GM23338 (cell line): ENCODE measurements around the gene SYT17. TPM values are rescaled to one million over a fixed set of nuclear protein-coding genes. Genes with fewer than 3 reads are reported as not detected.

ENCODE experiments used
- ATAC-seq: fragments of 200-7000 bp; cut with Tn5 transposase; 3 replicates; pipeline ENCODE4 v1.9.1; 2020
- DNase-seq: peaks from one replicate; pipeline ENCODE4 v3.0.0-alpha.2; 2015; ENCODE audit warnings: low spot score
- H2AFZ ChIP-seq: fragments of 200-600 bp; sonication (generic); 2 replicates; pipeline ENCODE4 v1.8.0; 2016; ENCODE audit warnings: antibody characterized with exemption, mild to moderate bottlenecking, moderate library complexity
- H3F3A ChIP-seq: fragments of 200-600 bp; sonication (generic); replicated peaks from 2 replicates; pipeline ENCODE4 v1.8.0; 2017; ENCODE audit warnings: antibody characterized with exemption, mixed run types, low read depth
- H3K27ac ChIP-seq: fragments of 200-600 bp; sonication (generic); 2 replicates; pipeline ENCODE4 v1.6.1; 2016; ENCODE audit warnings: low read depth
- H3K27me3 ChIP-seq: fragments of 200-600 bp; sonication (generic); 2 replicates; pipeline ENCODE4 v1.8.0; 2016; ENCODE audit warnings: mild to moderate bottlenecking, mixed run types, moderate library complexity; ENCODE audit not compliant: insufficient read depth
- H3K36me3 ChIP-seq: fragments of 200-600 bp; sonication (generic); 2 replicates; pipeline ENCODE4 v1.8.0; 2016; ENCODE audit warnings: mild to moderate bottlenecking; ENCODE audit not compliant: insufficient read depth
- H3K4me1 ChIP-seq: fragments of 200-600 bp; sonication (generic); 2 replicates; pipeline ENCODE4 v1.8.0; 2016; ENCODE audit warnings: mild to moderate bottlenecking, moderate library complexity; ENCODE audit not compliant: insufficient read depth
- H3K4me2 ChIP-seq: fragments of 200-600 bp; sonication (generic); 2 replicates; pipeline ENCODE4 v1.7.1; 2017; ENCODE audit warnings: mixed run types
- H3K4me3 ChIP-seq: fragments of 200-600 bp; sonication (generic); 2 replicates; pipeline ENCODE4 v1.6.1; 2016; ENCODE audit warnings: mixed run types
- H3K79me2 ChIP-seq: fragments of 200-600 bp; sonication (generic); replicated peaks from 2 replicates; pipeline ENCODE4 v1.8.0; 2017; ENCODE audit warnings: mild to moderate bottlenecking; ENCODE audit not compliant: insufficient read depth
- H3K9me2 ChIP-seq: fragments of 200-600 bp; sonication (generic); 2 replicates; pipeline ENCODE4 v1.8.0; 2017; ENCODE audit not compliant: insufficient read depth
- H4K20me1 ChIP-seq: fragments of 200-600 bp; sonication (generic); replicated peaks from 2 replicates; pipeline ENCODE4 v1.8.0; 2017; ENCODE audit warnings: mild to moderate bottlenecking; ENCODE audit not compliant: insufficient read depth
- H3K27ac Mint-ChIP-seq: 2 replicates; pipeline ENCODE4 v1.8.0; 2020; ENCODE audit warnings: inconsistent platforms, mild to moderate bottlenecking, moderate library complexity, mixed read lengths
- H3K27me3 Mint-ChIP-seq: 3 replicates; pipeline ENCODE4 v1.8.0; 2022; ENCODE audit warnings: low read depth, mild to moderate bottlenecking, moderate library complexity, mixed read lengths, inconsistent platforms; ENCODE audit not compliant: insufficient read depth, poor library complexity
- H3K36me3 Mint-ChIP-seq: 3 replicates; pipeline ENCODE4 v1.8.0; 2021; ENCODE audit warnings: low read depth, mild to moderate bottlenecking, inconsistent platforms, moderate library complexity, mixed read lengths
- H3K4me1 Mint-ChIP-seq: 3 replicates; pipeline ENCODE4 v1.8.0; 2020; ENCODE audit warnings: mild to moderate bottlenecking, inconsistent platforms, mixed read lengths
- H3K4me3 Mint-ChIP-seq: 3 replicates; pipeline ENCODE4 v1.8.0; 2021; ENCODE audit warnings: moderate library complexity, mild to moderate bottlenecking, inconsistent platforms, mixed read lengths
- H3K9me3 Mint-ChIP-seq: 3 replicates; pipeline ENCODE4 v1.8.0; 2020; ENCODE audit warnings: moderate library complexity, mild to moderate bottlenecking, inconsistent platforms, mixed read lengths
- CREB1 ChIP-seq: fragments of 250-450 bp; sonication (Bioruptor Pico); IDR thresholded peaks from 2 replicates; pipeline ENCODE4 v1.5.0; 2020; ENCODE audit warnings: low read depth, mild to moderate bottlenecking, moderate library complexity
- EZH2 ChIP-seq: fragments of 200-600 bp; sonication (generic); IDR thresholded peaks from one replicate; pipeline ENCODE4 v1.8.0; 2017; ENCODE audit warnings: antibody characterized with exemption, mild to moderate bottlenecking, low read depth; ENCODE audit not compliant: unreplicated experiment
- EZH2phosphoT487 ChIP-seq: fragments of 200-600 bp; sonication (generic); IDR thresholded peaks from one replicate; pipeline ENCODE4 v1.8.1; 2018; ENCODE audit warnings: antibody characterized with exemption; ENCODE audit not compliant: unreplicated experiment
- JUNB ChIP-seq: IDR thresholded peaks from one replicate; pipeline ENCODE4 v1.6.1; 2016; ENCODE audit warnings: antibody characterized with exemption; ENCODE audit not compliant: unreplicated experiment
- NANOG ChIP-seq: IDR thresholded peaks from 2 replicates; pipeline ENCODE4 v1.6.1; 2016; ENCODE audit warnings: antibody characterized with exemption, borderline replicate concordance
- POLR2AphosphoS5 ChIP-seq: IDR thresholded peaks from 2 replicates; pipeline ENCODE4 v1.6.1; 2016; ENCODE audit warnings: antibody characterized with exemption, low read depth
- STAT1 ChIP-seq: IDR thresholded peaks from one replicate; pipeline ENCODE4 v1.6.1; 2016; ENCODE audit warnings: antibody characterized with exemption; ENCODE audit not compliant: unreplicated experiment
- ZNF114 ChIP-seq: fragments of 250-450 bp; sonication (Bioruptor Pico); IDR thresholded peaks from 2 replicates; pipeline ENCODE4 v1.5.0; 2020; ENCODE audit warnings: mild to moderate bottlenecking, moderate library complexity
- ZNF331 ChIP-seq: fragments of 250-450 bp; sonication (Bioruptor Pico); IDR thresholded peaks from 2 replicates; pipeline ENCODE4 v1.5.0; 2020; ENCODE audit warnings: low read depth, mild to moderate bottlenecking, moderate library complexity
- polyA plus RNA-seq: library from polyadenylated mRNA; unstranded; fragments of >200 nt; fragmentation: Nextera tagmentation; extraction: Ambion mirVana; gene quantifications from 2 replicates; pipeline ENCODE4 v1.2.1, GENCODE V29; 2016
- total RNA-seq: library from RNA; depleted of rRNA; stranded (reverse); fragments of >200 nt; shearing (Covaris generic); gene quantifications from 2 replicates; pipeline ENCODE4 v1.2.3, GENCODE V29; 2014
- TF ChIP-seq, protein P1 (sequence below): IDR thresholded peaks from 2 replicates; pipeline ENCODE4 v1.6.1; 2016; ENCODE audit warnings: antibody characterized with exemption
- TF ChIP-seq, protein P2 (sequence below): IDR thresholded peaks from one replicate; pipeline ENCODE4 v1.6.1; 2018; ENCODE audit warnings: antibody characterized with exemption; ENCODE audit not compliant: unreplicated experiment
- TF ChIP-seq, protein P3 (sequence below): fragments of 250-450 bp; sonication (Bioruptor Pico); IDR thresholded peaks from 2 replicates; pipeline ENCODE4 v1.5.0; 2020; ENCODE audit warnings: mild to moderate bottlenecking, moderate library complexity
- TF ChIP-seq, protein P4 (sequence below), 2 experiments: fragments of 200-600 bp in 1 of 2; sonication (generic) in 1 of 2; conservative IDR thresholded peaks; 2 replicates each; pipeline versions ENCODE4 v1.5.1 to v1.6.1; 2016 to 2017; ENCODE audit warnings: antibody characterized with exemption in 2 of 2, low read depth in 2 of 2, mild to moderate bottlenecking in 2 of 2, moderate library complexity in 1 of 2

Gene SYT17
- total and polyA plus RNA-seq, 2 experiments from 2014 or later: 5.3 to 9.5 TPM

DNA sequence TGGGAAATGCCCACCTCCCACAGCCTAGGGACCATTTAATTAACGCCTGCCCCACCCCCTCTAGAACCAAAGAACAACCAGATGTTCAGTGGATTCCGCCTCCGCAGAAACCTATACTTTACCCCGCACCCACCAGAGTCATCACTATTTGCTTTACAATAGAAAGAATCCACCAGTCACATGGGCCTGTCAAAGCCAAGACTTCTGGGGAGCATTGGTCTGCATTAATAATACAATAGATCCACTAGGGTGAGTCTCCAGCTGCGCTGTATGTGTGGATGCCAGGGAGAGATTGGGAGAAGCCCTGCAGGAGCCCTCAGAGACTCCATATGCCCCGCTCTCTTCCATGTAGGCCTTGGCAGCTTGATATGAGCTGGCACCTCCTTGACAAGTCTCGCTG lies 148.8 kb downstream of the SYT17 start:
- Mint-ChIP-seq H3K36me3 (peaks cover 14% of the 10 kb centered on the region), H3K4me1 (peaks cover 22% of the 10 kb centered on the region)
- DNase-seq: peak; percentile 75

More for the DNA sequence above, 148.8 kb downstream of the SYT17 start:
- Mint-ChIP-seq H3K9me3 (peaks cover 15% of the 10 kb centered on the region), H3K27ac (peak overlapping the region; percentile 49), H3K27me3 (peaks cover 8% of the 10 kb centered on the region), H3K4me3 (peak overlapping the region; percentile 40; the same call in 2 of the 3 replicates)
- Histone ChIP-seq H3K9me2 (0 out of 2 replicates have a peak, but pooled peaks cover 1% of the 10 kb centered on the region), H3K79me2 (no peaks in the 10 kb centered on the region), H3K36me3 (no peaks in the 10 kb centered on the region), H3K4me1 (peaks cover 22% of the 10 kb centered on the region), H2AFZ (no peak overlapping the region), H3K27me3 (no peaks in the 10 kb centered on the region), H3F3A (no peaks in the 10 kb centered on the region), H3K27ac (no peak overlapping the region), H3K4me2 (peak overlapping the region; percentile 53), H4K20me1 (no peaks in the 10 kb centered on the region), H3K4me3 (no peak overlapping the region; the same call in 1 of the 2 replicates)
- no peak for TF ChIP-seq ZNF114 (CRISPR knock-in tag)
- no peak for TF ChIP-seq ZNF331 (CRISPR knock-in tag)
- TF ChIP-seq, protein P1, sequence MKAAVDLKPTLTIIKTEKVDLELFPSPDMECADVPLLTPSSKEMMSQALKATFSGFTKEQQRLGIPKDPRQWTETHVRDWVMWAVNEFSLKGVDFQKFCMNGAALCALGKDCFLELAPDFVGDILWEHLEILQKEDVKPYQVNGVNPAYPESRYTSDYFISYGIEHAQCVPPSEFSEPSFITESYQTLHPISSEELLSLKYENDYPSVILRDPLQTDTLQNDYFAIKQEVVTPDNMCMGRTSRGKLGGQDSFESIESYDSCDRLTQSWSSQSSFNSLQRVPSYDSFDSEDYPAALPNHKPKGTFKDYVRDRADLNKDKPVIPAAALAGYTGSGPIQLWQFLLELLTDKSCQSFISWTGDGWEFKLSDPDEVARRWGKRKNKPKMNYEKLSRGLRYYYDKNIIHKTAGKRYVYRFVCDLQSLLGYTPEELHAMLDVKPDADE: no peak
- TF ChIP-seq, protein P2, sequence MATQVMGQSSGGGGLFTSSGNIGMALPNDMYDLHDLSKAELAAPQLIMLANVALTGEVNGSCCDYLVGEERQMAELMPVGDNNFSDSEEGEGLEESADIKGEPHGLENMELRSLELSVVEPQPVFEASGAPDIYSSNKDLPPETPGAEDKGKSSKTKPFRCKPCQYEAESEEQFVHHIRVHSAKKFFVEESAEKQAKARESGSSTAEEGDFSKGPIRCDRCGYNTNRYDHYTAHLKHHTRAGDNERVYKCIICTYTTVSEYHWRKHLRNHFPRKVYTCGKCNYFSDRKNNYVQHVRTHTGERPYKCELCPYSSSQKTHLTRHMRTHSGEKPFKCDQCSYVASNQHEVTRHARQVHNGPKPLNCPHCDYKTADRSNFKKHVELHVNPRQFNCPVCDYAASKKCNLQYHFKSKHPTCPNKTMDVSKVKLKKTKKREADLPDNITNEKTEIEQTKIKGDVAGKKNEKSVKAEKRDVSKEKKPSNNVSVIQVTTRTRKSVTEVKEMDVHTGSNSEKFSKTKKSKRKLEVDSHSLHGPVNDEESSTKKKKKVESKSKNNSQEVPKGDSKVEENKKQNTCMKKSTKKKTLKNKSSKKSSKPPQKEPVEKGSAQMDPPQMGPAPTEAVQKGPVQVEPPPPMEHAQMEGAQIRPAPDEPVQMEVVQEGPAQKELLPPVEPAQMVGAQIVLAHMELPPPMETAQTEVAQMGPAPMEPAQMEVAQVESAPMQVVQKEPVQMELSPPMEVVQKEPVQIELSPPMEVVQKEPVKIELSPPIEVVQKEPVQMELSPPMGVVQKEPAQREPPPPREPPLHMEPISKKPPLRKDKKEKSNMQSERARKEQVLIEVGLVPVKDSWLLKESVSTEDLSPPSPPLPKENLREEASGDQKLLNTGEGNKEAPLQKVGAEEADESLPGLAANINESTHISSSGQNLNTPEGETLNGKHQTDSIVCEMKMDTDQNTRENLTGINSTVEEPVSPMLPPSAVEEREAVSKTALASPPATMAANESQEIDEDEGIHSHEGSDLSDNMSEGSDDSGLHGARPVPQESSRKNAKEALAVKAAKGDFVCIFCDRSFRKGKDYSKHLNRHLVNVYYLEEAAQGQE: no peak
- TF ChIP-seq NANOG: no peak
- TF ChIP-seq, protein P3, sequence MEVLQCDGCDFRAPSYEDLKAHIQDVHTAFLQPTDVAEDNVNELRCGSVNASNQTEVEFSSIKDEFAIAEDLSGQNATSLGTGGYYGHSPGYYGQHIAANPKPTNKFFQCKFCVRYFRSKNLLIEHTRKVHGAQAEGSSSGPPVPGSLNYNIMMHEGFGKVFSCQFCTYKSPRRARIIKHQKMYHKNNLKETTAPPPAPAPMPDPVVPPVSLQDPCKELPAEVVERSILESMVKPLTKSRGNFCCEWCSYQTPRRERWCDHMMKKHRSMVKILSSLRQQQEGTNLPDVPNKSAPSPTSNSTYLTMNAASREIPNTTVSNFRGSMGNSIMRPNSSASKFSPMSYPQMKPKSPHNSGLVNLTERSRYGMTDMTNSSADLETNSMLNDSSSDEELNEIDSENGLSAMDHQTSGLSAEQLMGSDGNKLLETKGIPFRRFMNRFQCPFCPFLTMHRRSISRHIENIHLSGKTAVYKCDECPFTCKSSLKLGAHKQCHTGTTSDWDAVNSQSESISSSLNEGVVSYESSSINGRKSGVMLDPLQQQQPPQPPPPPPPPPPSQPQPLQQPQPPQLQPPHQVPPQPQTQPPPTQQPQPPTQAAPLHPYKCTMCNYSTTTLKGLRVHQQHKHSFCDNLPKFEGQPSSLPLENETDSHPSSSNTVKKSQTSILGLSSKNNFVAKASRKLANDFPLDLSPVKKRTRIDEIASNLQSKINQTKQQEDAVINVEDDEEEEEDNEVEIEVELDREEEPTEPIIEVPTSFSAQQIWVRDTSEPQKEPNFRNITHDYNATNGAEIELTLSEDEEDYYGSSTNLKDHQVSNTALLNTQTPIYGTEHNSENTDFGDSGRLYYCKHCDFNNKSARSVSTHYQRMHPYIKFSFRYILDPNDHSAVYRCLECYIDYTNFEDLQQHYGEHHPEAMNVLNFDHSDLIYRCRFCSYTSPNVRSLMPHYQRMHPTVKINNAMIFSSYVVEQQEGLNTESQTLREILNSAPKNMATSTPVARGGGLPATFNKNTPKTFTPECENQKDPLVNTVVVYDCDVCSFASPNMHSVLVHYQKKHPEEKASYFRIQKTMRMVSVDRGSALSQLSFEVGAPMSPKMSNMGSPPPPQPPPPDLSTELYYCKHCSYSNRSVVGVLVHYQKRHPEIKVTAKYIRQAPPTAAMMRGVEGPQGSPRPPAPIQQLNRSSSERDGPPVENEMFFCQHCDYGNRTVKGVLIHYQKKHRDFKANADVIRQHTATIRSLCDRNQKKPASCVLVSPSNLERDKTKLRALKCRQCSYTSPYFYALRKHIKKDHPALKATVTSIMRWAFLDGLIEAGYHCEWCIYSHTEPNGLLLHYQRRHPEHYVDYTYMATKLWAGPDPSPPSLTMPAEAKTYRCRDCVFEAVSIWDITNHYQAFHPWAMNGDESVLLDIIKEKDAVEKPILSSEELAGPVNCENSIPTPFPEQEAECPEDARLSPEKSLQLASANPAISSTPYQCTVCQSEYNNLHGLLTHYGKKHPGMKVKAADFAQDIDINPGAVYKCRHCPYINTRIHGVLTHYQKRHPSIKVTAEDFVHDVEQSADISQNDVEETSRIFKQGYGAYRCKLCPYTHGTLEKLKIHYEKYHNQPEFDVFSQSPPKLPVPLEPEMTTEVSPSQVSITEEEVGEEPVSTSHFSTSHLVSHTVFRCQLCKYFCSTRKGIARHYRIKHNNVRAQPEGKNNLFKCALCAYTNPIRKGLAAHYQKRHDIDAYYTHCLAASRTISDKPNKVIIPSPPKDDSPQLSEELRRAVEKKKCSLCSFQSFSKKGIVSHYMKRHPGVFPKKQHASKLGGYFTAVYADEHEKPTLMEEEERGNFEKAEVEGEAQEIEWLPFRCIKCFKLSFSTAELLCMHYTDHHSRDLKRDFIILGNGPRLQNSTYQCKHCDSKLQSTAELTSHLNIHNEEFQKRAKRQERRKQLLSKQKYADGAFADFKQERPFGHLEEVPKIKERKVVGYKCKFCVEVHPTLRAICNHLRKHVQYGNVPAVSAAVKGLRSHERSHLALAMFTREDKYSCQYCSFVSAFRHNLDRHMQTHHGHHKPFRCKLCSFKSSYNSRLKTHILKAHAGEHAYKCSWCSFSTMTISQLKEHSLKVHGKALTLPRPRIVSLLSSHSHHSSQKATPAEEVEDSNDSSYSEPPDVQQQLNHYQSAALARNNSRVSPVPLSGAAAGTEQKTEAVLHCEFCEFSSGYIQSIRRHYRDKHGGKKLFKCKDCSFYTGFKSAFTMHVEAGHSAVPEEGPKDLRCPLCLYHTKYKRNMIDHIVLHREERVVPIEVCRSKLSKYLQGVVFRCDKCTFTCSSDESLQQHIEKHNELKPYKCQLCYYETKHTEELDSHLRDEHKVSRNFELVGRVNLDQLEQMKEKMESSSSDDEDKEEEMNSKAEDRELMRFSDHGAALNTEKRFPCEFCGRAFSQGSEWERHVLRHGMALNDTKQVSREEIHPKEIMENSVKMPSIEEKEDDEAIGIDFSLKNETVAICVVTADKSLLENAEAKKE (CRISPR knock-in tag): no peak; the same call in 1 of the 2 replicates
- TF ChIP-seq, protein P4, sequence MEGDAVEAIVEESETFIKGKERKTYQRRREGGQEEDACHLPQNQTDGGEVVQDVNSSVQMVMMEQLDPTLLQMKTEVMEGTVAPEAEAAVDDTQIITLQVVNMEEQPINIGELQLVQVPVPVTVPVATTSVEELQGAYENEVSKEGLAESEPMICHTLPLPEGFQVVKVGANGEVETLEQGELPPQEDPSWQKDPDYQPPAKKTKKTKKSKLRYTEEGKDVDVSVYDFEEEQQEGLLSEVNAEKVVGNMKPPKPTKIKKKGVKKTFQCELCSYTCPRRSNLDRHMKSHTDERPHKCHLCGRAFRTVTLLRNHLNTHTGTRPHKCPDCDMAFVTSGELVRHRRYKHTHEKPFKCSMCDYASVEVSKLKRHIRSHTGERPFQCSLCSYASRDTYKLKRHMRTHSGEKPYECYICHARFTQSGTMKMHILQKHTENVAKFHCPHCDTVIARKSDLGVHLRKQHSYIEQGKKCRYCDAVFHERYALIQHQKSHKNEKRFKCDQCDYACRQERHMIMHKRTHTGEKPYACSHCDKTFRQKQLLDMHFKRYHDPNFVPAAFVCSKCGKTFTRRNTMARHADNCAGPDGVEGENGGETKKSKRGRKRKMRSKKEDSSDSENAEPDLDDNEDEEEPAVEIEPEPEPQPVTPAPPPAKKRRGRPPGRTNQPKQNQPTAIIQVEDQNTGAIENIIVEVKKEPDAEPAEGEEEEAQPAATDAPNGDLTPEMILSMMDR (conservative IDR thresholded peaks at IDR 0.05; ENCODE audit: low read depth in 2 of 2): no peak
- TF ChIP-seq EZH2: no peak
- no peak for TF ChIP-seq JUNB
- TF ChIP-seq EZH2phosphoT487: no peak
- no peak for TF ChIP-seq STAT1
- no peak for TF ChIP-seq CREB1 (CRISPR knock-in tag)
- no peak for TF ChIP-seq POLR2AphosphoS5
- peak; percentile 92 for ATAC-seq
